ENCODE data around the gene DGKG. TPM values are rescaled to one million over a fixed set of nuclear protein-coding genes. Genes with fewer than 3 reads are reported as not detected.

DGKG gene
- total and polyA plus RNA-seq, 9 of the 15 experiments (the other 6 are each of a cell fraction or from before 2014, with no cell fraction given) = 0.01 to 0.36 (median 0.15) TPM

- Histone ChIP-seq H3K4me2 (ENCODE audit: insufficient read depth, low read length) (no peak overlapping the region), H3K36me3 (ENCODE audit: control insufficient read depth, insufficient read depth, low read length) (no peaks in the 10 kb centered on the region), H4K20me1 (replicated peaks; ENCODE audit: control insufficient read depth, insufficient read depth, low read length) (no peaks in the 10 kb centered on the region; the same call in 1 of the 2 replicates), H3K9me3 (replicated peaks; ENCODE audit: control insufficient read depth, insufficient read depth, low read depth, low read length) (no peaks in the 10 kb centered on the region), H3K27ac (ENCODE audit: extremely low read depth, low read depth, low read length) (no peak overlapping the region), H2AFZ (ENCODE audit: low read depth, low read length) (no peak overlapping the region), H3K9ac (ENCODE audit: insufficient read depth in 1 of 2, low read depth in 2 of 2, low read length in 2 of 2) (no peak overlapping the region), H3K4me1 (replicated peaks in 1 of 2; ENCODE audit: control insufficient read depth in 2 of 2, insufficient read depth in 2 of 2, low read length in 2 of 2) (no peaks in the 10 kb centered on the region), H3K9me1 (ENCODE audit: control insufficient read depth, insufficient read depth, low read length) (no peaks in the 10 kb centered on the region), H3K4me3 (no peak overlapping the region), H3K27me3 (ENCODE audit: control insufficient read depth in 2 of 2, insufficient read depth in 2 of 2, low read length in 2 of 2) (peaks cover 16 to 36% of the 10 kb centered on the region in 2 experiments; a peak in 3 of 5 replicates), H3K79me2 (ENCODE audit: control insufficient read depth, insufficient read depth, low read length) (no peaks in the 10 kb centered on the region)
- 0% methylated on average over 9 of the region's 9 CpGs for WGBS (ENCODE audit: insufficient coverage, low coverage, missing lambda C conversion rate)
- intact Hi-C loops (cut with micrococcal nuclease) (no loop called here), in situ Hi-C loops (cut with MboI) (no loop called here)
- CTCF ChIA-PET (ENCODE audit: low intra/inter-chr PET ratio) = no interaction called here
- POLR2A ChIA-PET = interaction anchor here (0.7 to 0.8 kb wide), 2 partner anchors 8 to 17 kb away, joined by 3 read pairs; no protein-coding TSS in a partner anchor
- no TSS peak for BruUV-seq (replicated peaks)
- DNase-seq (ENCODE audit: extremely low read depth in 1 of 4, low spot score in 3 of 4) (no peak), FAIRE-seq (no peak), ATAC-seq (peak; percentile 51; the same call in 2 of the 3 replicates)
- TF ChIP-seq, protein P1, sequence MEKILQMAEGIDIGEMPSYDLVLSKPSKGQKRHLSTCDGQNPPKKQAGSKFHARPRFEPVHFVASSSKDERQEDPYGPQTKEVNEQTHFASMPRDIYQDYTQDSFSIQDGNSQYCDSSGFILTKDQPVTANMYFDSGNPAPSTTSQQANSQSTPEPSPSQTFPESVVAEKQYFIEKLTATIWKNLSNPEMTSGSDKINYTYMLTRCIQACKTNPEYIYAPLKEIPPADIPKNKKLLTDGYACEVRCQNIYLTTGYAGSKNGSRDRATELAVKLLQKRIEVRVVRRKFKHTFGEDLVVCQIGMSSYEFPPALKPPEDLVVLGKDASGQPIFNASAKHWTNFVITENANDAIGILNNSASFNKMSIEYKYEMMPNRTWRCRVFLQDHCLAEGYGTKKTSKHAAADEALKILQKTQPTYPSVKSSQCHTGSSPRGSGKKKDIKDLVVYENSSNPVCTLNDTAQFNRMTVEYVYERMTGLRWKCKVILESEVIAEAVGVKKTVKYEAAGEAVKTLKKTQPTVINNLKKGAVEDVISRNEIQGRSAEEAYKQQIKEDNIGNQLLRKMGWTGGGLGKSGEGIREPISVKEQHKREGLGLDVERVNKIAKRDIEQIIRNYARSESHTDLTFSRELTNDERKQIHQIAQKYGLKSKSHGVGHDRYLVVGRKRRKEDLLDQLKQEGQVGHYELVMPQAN (IDR thresholded peaks at IDR 0.05; ENCODE audit: borderline replicate concordance) = no peak
- no peak for TF ChIP-seq DPF2 (IDR thresholded peaks at IDR 0.05)
- no peak for TF ChIP-seq SMARCE1 (IDR thresholded peaks at IDR 0.05)
- TF ChIP-seq RHOXF2B (CRISPR knock-in tag; conservative IDR thresholded peaks at IDR 0.05) = no peak
- no peak for TF ChIP-seq ZNF282 (CRISPR knock-in tag; IDR thresholded peaks at IDR 0.05)
- TF ChIP-seq ZNF224 (CRISPR knock-in tag; IDR thresholded peaks at IDR 0.05) = no peak
- no peak for TF ChIP-seq ZBTB12 (CRISPR knock-in tag; IDR thresholded peaks at IDR 0.05)
- TF ChIP-seq PHF20 (IDR thresholded peaks at IDR 0.05; ENCODE audit: partially characterized antibody) = no peak
- TF ChIP-seq DACH1 (IDR thresholded peaks at IDR 0.05; ENCODE audit: partially characterized antibody) = no peak
- TF ChIP-seq POLR2A (conservative IDR thresholded peaks at IDR 0.05) = no peak
- TF ChIP-seq, protein P2, sequence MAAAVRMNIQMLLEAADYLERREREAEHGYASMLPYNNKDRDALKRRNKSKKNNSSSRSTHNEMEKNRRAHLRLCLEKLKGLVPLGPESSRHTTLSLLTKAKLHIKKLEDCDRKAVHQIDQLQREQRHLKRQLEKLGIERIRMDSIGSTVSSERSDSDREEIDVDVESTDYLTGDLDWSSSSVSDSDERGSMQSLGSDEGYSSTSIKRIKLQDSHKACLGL (CRISPR knock-in tag; IDR thresholded peaks at IDR 0.05; ENCODE audit: borderline replicate concordance, poor library complexity, severe bottlenecking) = no peak
- TF ChIP-seq, protein P3, sequence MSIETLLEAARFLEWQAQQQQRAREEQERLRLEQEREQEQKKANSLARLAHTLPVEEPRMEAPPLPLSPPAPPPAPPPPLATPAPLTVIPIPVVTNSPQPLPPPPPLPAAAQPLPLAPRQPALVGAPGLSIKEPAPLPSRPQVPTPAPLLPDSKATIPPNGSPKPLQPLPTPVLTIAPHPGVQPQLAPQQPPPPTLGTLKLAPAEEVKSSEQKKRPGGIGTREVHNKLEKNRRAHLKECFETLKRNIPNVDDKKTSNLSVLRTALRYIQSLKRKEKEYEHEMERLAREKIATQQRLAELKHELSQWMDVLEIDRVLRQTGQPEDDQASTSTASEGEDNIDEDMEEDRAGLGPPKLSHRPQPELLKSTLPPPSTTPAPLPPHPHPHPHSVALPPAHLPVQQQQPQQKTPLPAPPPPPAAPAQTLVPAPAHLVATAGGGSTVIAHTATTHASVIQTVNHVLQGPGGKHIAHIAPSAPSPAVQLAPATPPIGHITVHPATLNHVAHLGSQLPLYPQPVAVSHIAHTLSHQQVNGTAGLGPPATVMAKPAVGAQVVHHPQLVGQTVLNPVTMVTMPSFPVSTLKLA (conservative IDR thresholded peaks at IDR 0.05) = no peak
- TF ChIP-seq NFIX (CRISPR knock-in tag; IDR thresholded peaks at IDR 0.05; ENCODE audit: low read depth) = no peak
- TF ChIP-seq CEBPG (CRISPR knock-in tag; IDR thresholded peaks at IDR 0.05) = no peak
- TF ChIP-seq CEBPG (tag; conservative IDR thresholded peaks at IDR 0.05 in 1 of 2, IDR thresholded peaks at IDR 0.05 in 1 of 2) = no peak
- no peak for TF ChIP-seq ZNF263 (CRISPR knock-in tag; IDR thresholded peaks at IDR 0.05; ENCODE audit: borderline replicate concordance)
- TF ChIP-seq GTF2A2 (tag; IDR thresholded peaks at IDR 0.05) = no peak
- no peak for TF ChIP-seq ZNF134 (CRISPR knock-in tag; conservative IDR thresholded peaks at IDR 0.05)
- no peak for TF ChIP-seq ZNF41 (CRISPR knock-in tag; conservative IDR thresholded peaks at IDR 0.05)
Observed at GRCh38 chr3:186173224-186173815, 188.7 kb downstream of the DGKG start.
